Measurements from ENCODE around the gene GRK7. TPM values are rescaled to one million over a fixed set of nuclear protein-coding genes. Genes with fewer than 3 reads are reported as not detected.
"Not testable (repeated sequence)": the region's sequence is repeated elsewhere in the genome, so short reads cannot be mapped to it uniquely, and the experiment has no call there.

Gene GRK7
- polyA plus RNA-seq, 10 donors: 0.08 to 0.13 (median 0.12) TPM; not detected in 6

GRCh38 chr3:141795276-141795675 is 32.1 kb downstream of the GRK7 start:
- no peak for DNase-seq

- DNase-seq: no peak
These were observed 32.5 kb downstream of the GRK7 start for GRCh38 chr3:141795741-141796080.

- peak in 2 of 3 donors; percentile 35 to 55 for DNase-seq
These were observed 33.1 kb downstream of the GRK7 start for GRCh38 chr3:141796081-141796888.

- DNase-seq: peak; percentile 49 to 90 (median 58)
These were observed 33.9 kb downstream of the GRK7 start for GRCh38 chr3:141796889-141797781.

GRCh38 chr3:141797819-141798447 is 34.7 kb downstream of the GRK7 start:
- no peak for DNase-seq

- DNase-seq: peak in 2 of 3 donors; percentile 51 to 73
These were observed 35.2 kb downstream of the GRK7 start for GRCh38 chr3:141798448-141798845.

- DNase-seq: no peak
These were observed 39.3 kb downstream of the GRK7 start for GRCh38 chr3:141802316-141803077.

- DNase-seq: not testable (repeated sequence)
These were observed 40.3 kb downstream of the GRK7 start for GRCh38 chr3:141803538-141803937.

GRCh38 chr3:141804447-141804777 is 41.2 kb downstream of the GRK7 start:
- DNase-seq: no peak

GRCh38 chr3:141804778-141805639 is 41.8 kb downstream of the GRK7 start:
- DNase-seq: no peak

GRCh38 chr3:141807277-141808033 is 44.2 kb downstream of the GRK7 start:
- no peak for DNase-seq

GRCh38 chr3:141808586-141808985 is 45.4 kb downstream of the GRK7 start:
- DNase-seq: no peak

- DNase-seq: no peak
These were observed 47.0 kb downstream of the GRK7 start for GRCh38 chr3:141810161-141810560.

- DNase-seq: peak in 1 of 3 donors; percentile 34
These were observed 48.1 kb downstream of the GRK7 start for GRCh38 chr3:141811348-141811747.

GRCh38 chr3:141812084-141812483 is 48.9 kb downstream of the GRK7 start:
- peak in 1 of 3 donors; percentile 61 for DNase-seq

GRCh38 chr3:141812586-141812985 is 49.4 kb downstream of the GRK7 start:
- no peak for DNase-seq
